Large intestine (tissue), 3 donors: ENCODE measurements around the gene LTO1. TPM values are rescaled to one million over a fixed set of nuclear protein-coding genes. Genes with fewer than 3 reads are reported as not detected.

Experiments used
- DNase-seq, 2 donors: peaks; one replicate each; pipeline versions ENCODE4 v3.0.0 to v3.0.0-alpha.2; 2013
- H3K27ac ChIP-seq: one replicate; pipeline ENCODE4 v1.5.1; 2013; ENCODE audit warnings: low read length
- H3K27me3 ChIP-seq: 2 replicates; pipeline ENCODE4 v1.6.1; 2013; ENCODE audit warnings: low read length; ENCODE audit not compliant: control insufficient read depth, insufficient read depth
- H3K36me3 ChIP-seq: 2 replicates; pipeline ENCODE4 v1.6.1; 2013; ENCODE audit warnings: low read length; ENCODE audit not compliant: control insufficient read depth, insufficient read depth
- H3K4me1 ChIP-seq: one replicate; pipeline ENCODE4 v1.6.1; 2013; ENCODE audit warnings: low read length; ENCODE audit not compliant: control insufficient read depth, insufficient read depth
- H3K4me3 ChIP-seq: one replicate; pipeline ENCODE4 v1.5.1; 2013; ENCODE audit warnings: low read length
- H3K9me3 ChIP-seq: one replicate; pipeline ENCODE4 v1.6.1; 2013; ENCODE audit warnings: mild to moderate bottlenecking, low read depth, low read length, moderate library complexity; ENCODE audit not compliant: control insufficient read depth
- WGBS: methylation state at CpG from one replicate; pipeline ENCODE4 v1.1.5; 2013; ENCODE audit warnings: low lambda C conversion rate; ENCODE audit not compliant: insufficient coverage; 5-methylcytosine and 5-hydroxymethylcytosine counted together
- polyA plus RNA-seq: library from polyadenylated mRNA; unstranded; fragments of 120-200 nt; gene quantifications from one replicate; pipeline ENCODE4 v1.2.1, GENCODE V29; 2013

LTO1 gene
- polyA plus RNA-seq, 1 donor, result 24.1 TPM

DNA sequence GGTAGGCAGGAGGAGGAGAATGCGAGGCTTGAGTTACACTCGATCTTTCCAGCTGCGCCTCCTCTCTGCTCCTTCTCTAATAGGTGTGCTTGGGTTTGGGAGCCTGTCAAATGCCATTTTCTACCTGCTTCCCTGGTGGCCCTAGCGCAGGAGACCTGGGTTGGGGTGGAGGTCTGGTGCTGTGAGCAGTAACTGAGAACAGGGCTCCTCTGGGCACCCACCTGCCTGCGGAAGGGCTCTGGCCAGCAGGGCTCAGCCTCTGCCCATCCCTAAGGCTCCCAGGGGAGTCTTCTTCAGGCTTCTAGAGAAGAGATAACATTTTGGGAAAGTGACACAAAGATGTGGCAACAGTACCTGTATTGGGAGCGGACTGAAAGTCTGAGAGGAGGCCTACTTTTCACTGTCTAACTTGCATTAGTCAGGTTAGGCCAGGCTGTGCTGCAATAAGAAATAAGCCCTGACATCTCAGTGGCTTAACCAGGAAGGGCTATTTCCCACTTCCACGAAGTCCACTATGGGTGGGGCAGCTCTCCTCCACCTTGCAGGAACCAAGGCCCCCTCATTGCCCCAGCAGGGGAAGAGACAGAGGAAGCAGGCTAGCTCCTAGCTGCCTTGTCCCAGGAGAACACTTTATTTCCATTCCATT is 7.7 kb upstream of the LTO1 start:
- no peak for DNase-seq
- H3K9me3 ChIP-seq, result no peaks in the 10 kb centered on the region
- H3K36me3 ChIP-seq, result no peaks in the 10 kb centered on the region
- no peak overlapping the region for H3K4me3 ChIP-seq
- H3K27me3 ChIP-seq, result no peaks in the 10 kb centered on the region
- WGBS, result no CpG with 5 or more reads among the region's 7 CpGs
- H3K4me1 ChIP-seq, result no peaks in the 10 kb centered on the region
- no peak overlapping the region for H3K27ac ChIP-seq

GRCh38 chr11:69682221-69682620 is 7.1 kb upstream of the LTO1 start:
- WGBS, result no CpG with 5 or more reads among the region's 6 CpGs
- H3K4me1 ChIP-seq, result no peaks in the 10 kb centered on the region
- H3K27ac ChIP-seq, result no peak overlapping the region
- no peak overlapping the region for H3K4me3 ChIP-seq
- H3K36me3 ChIP-seq, result no peaks in the 10 kb centered on the region
- no peaks in the 10 kb centered on the region for H3K27me3 ChIP-seq
- no peak for DNase-seq
- no peaks in the 10 kb centered on the region for H3K9me3 ChIP-seq

GRCh38 chr11:69680688-69681087 is 5.5 kb upstream of the LTO1 start:
- DNase-seq, result no peak
- Histone ChIP-seq H3K4me3 (no peak overlapping the region), H3K27me3 (no peaks in the 10 kb centered on the region), H3K27ac (no peak overlapping the region), H3K9me3 (no peaks in the 10 kb centered on the region), H3K36me3 (no peaks in the 10 kb centered on the region), H3K4me1 (no peaks in the 10 kb centered on the region)
- WGBS, result no CpG with 5 or more reads among the region's 5 CpGs

DNA sequence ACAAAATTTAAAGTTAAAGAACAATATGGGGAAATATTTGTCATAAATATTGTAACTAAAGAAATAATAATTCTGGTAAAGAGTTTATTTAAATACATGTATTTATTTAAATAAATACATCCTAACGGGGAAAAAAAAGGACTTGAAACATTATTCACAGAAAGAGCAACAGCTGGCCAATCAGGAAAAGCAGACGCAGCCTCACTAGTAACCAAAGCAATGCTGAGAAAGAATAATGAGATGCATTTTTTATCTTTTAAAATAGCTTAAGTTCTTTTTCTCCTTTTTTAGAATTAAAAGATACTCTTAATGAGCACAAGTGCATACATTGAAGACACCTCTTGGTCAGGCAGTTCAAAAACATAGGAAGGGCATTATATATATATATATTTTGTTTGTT is 2.6 kb upstream of the LTO1 start:
- Histone ChIP-seq H3K4me3 (no peak overlapping the region), H3K27ac (no peak overlapping the region), H3K36me3 (no peaks in the 10 kb centered on the region), H3K9me3 (no peaks in the 10 kb centered on the region), H3K4me1 (peaks cover 4% of the 10 kb centered on the region), H3K27me3 (no peaks in the 10 kb centered on the region)
- DNase-seq, result no peak
- 81% methylated on average over 2 of the region's 2 CpGs for WGBS

- peaks cover 6% of the 10 kb centered on the region for H3K4me1 ChIP-seq
- H3K27ac ChIP-seq, result peak overlapping the region; percentile 66
- peak overlapping the region; percentile 91 for H3K4me3 ChIP-seq
- WGBS, result no CpG with 5 or more reads among the region's 18 CpGs
- no peaks in the 10 kb centered on the region for H3K27me3 ChIP-seq
- DNase-seq, result peak; percentile 16 to 47
- H3K9me3 ChIP-seq, result no peaks in the 10 kb centered on the region
- peaks cover 18% of the 10 kb centered on the region for H3K36me3 ChIP-seq
Observed at GRCh38 chr11:69674267-69674885, 777 bp downstream of the LTO1 start.

DNA sequence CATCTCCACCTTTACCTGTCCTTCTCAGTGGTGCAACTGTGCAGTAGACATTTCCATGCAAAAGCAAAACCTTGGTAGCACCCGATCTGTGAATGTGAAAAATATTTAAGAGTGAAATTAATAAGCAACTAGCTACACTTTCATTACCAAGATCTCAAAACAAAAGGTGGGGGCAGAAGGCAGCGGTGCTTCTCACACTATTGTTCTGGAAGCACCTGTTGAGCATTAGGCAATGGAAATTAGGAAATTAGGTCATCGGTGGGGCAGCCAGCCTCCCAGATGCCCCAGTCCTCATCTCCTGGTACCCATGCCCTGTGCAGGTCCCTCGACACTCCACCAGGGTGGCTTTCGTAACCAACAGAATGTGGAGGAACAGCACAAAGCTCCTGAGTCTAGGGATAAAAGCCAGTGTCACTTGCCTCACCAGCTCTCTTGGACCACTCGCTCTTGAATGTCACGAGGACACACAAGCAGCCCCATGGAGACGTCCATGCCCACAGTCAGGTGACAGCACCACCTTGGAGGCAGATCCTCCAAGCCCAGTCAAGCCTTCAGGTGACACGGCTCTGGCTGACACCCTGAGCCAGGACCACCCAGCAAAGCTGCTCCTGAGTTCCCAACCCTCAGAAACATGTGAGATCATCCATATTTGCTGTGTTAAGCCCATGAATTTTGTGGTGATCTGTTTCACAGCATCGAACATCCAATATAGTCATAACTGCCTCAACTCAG is 3.3 kb downstream of the LTO1 start:
- DNase-seq, result no peak
- WGBS, result no CpG with 5 or more reads among the region's 10 CpGs

GRCh38 chr11:69670158-69670845 is 4.9 kb downstream of the LTO1 start:
- no peaks in the 10 kb centered on the region for H3K27me3 ChIP-seq
- peak; percentile 74 to 79 for DNase-seq
- no peaks in the 10 kb centered on the region for H3K9me3 ChIP-seq
- H3K4me1 ChIP-seq, result peaks cover 6% of the 10 kb centered on the region
- no peak overlapping the region for H3K27ac ChIP-seq
- WGBS, result 60% methylated on average over 2 of the region's 18 CpGs
- peaks cover 44% of the 10 kb centered on the region for H3K36me3 ChIP-seq
- H3K4me3 ChIP-seq, result no peak overlapping the region

More for the DNA sequence above, 3.3 kb downstream of the LTO1 start:
- Histone ChIP-seq H3K9me3 (no peaks in the 10 kb centered on the region), H3K4me1 (peaks cover 6% of the 10 kb centered on the region), H3K27ac (no peak overlapping the region), H3K36me3 (peaks cover 31% of the 10 kb centered on the region), H3K4me3 (no peak overlapping the region), H3K27me3 (no peaks in the 10 kb centered on the region)

DNA sequence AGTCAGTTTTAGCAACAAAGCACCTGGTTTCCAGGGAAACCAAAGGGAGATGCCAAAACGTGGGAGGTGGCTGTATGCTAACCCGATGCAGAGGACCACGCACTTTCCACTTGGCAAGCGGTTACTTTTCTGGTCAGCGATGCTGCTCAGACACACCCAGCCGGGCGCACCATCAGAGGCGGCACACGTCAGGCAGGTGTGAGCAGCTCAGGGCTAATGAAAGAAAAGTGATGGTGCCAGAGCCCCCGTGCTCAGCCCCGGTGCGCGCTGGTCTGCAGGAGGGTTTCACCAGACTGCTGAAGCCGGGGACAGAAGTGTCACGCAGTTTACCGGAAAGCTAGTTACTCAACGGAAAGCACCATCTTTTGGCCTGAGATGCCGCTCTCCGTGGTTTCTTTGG is 5.7 kb downstream of the LTO1 start:
- Histone ChIP-seq H3K9me3 (no peaks in the 10 kb centered on the region), H3K36me3 (peaks cover 50% of the 10 kb centered on the region), H3K27me3 (no peaks in the 10 kb centered on the region), H3K27ac (no peak overlapping the region), H3K4me3 (no peak overlapping the region), H3K4me1 (peaks cover 6% of the 10 kb centered on the region)
- no CpG with 5 or more reads among the region's 19 CpGs for WGBS
- no peak for DNase-seq

DNA sequence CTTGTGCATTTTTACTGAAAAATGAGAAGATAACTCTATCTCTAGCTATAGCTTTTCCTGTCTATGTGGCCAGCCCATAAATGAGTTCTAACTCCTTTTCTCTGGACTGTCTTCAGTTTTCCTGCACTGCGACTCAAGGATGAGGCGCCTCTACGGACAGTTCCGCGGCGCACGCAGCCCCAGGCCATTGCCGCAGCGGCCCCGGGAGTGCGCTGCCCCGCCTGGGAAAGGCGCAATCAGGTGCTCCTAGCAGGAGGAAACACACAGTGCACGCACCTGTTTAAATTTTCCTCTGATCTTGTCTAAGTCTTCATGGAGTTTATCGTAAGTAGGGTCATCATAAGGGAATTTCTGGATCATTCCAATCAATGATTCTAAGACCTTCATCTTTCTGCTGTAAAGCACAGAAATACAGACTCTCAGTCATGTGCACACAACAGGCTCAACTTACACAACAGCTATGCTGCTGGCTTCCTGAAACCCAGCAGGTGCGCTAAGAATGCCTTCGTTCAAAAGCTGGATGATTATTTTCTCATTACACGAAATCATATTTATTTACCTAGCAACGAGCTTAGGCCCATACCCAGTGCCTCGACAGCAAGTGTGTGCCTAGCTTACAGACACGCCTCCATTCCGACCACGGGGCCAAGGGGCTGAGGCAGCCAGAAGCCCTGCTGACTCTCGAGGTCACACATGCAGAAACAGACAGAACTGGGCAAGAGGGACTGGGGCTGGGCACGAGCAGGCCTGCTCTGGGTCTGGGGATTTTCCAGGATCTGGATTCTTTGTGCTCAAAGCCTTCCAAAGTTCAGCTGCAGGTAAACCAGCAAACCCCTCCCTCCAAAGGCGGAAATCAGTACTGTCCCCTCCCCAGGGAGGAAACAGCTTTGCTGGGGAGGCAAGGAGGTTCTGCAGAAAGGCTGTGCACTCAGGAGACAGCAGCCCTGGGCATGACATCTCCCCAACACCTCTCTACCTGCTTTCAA is 7.2 kb downstream of the LTO1 start:
- peak in 1 of 2 donors; percentile 28 for DNase-seq
- no CpG with 5 or more reads among the region's 26 CpGs for WGBS
- H3K27ac ChIP-seq, result no peak overlapping the region

More for the DNA sequence above, 7.2 kb downstream of the LTO1 start:
- Histone ChIP-seq H3K36me3 (peaks cover 53% of the 10 kb centered on the region), H3K27me3 (no peaks in the 10 kb centered on the region), H3K9me3 (no peaks in the 10 kb centered on the region), H3K4me1 (peaks cover 2% of the 10 kb centered on the region), H3K4me3 (no peak overlapping the region)
